Neural cell (in vitro differentiated cells): ENCODE data around the gene RAD51B. TPM values are rescaled to one million over a fixed set of nuclear protein-coding genes. Genes with fewer than 3 reads are reported as not detected.

Source experiments
- H2AFZ ChIP-seq: fragments of 200-600, 300-800 bp; sonication (generic), shearing (Covaris generic); 2 replicates; pipeline ENCODE4 v1.6.0; 2014; ENCODE audit warnings: low read depth, mild to moderate bottlenecking, antibody characterized with exemption, low read length, moderate library complexity
- H3F3A ChIP-seq: fragments of 200-600 bp; shearing (Covaris generic); 2 replicates; pipeline ENCODE4 v1.6.1; 2016; ENCODE audit warnings: mild to moderate bottlenecking, moderate library complexity, mixed read lengths, antibody characterized with exemption, low read length; ENCODE audit not compliant: insufficient read depth, poor library complexity, severe bottlenecking
- H3K27ac ChIP-seq: fragments of 200-600, 300-800 bp; sonication (generic), shearing (Covaris generic); 2 replicates; pipeline ENCODE4 v1.5.1; 2014; ENCODE audit warnings: mild to moderate bottlenecking, low read length, moderate library complexity
- H3K27me3 ChIP-seq: fragments of 300-800, 200-600 bp; sonication (generic), shearing (Covaris generic); 2 replicates; pipeline ENCODE4 v1.6.0; 2014; ENCODE audit warnings: mild to moderate bottlenecking, low read depth, low read length, moderate library complexity; ENCODE audit not compliant: insufficient read depth
- H3K36me3 ChIP-seq: fragments of 300-800, 200-600 bp; sonication (generic), shearing (Covaris generic); 2 replicates; pipeline ENCODE4 v1.5.1; 2014; ENCODE audit warnings: mild to moderate bottlenecking, antibody characterized with exemption, low read length, moderate library complexity; ENCODE audit not compliant: insufficient read depth
- H3K4me2 ChIP-seq: fragments of 300-800, 200-600 bp; sonication (generic), shearing (Covaris generic); 2 replicates; pipeline ENCODE4 v1.6.0; 2014; ENCODE audit warnings: mild to moderate bottlenecking, low read length
- H3K4me3 ChIP-seq: fragments of 300-800, 200-600 bp; sonication (generic), shearing (Covaris generic); 2 replicates; pipeline ENCODE4 v1.5.1; 2014; ENCODE audit warnings: mild to moderate bottlenecking, low read length, moderate library complexity
- H3K79me2 ChIP-seq: fragments of 200-600 bp; shearing (Covaris generic); replicated peaks from 2 replicates; pipeline ENCODE4 v1.6.0; 2014; ENCODE audit warnings: mild to moderate bottlenecking, low read length, moderate library complexity; ENCODE audit not compliant: insufficient read depth
- H3K9ac ChIP-seq: fragments of 300-800, 200-600 bp; sonication (generic), shearing (Covaris generic); 2 replicates; pipeline ENCODE4 v1.6.1; 2016; ENCODE audit warnings: mild to moderate bottlenecking, low read length, mixed read lengths
- H3K9me2 ChIP-seq: fragments of 200-600 bp; shearing (Covaris generic); 2 replicates; pipeline ENCODE4 v1.6.1; 2016; ENCODE audit warnings: mild to moderate bottlenecking, low read length, mixed read lengths; ENCODE audit not compliant: insufficient read depth
- H3K9me3 ChIP-seq: fragments of 200-600, 300-800 bp; sonication (generic), shearing (Covaris generic); 2 replicates; pipeline ENCODE4 v1.6.1; 2016; ENCODE audit warnings: mild to moderate bottlenecking, mixed run types, low read length, moderate library complexity, mixed read lengths
- H4K20me1 ChIP-seq: fragments of 200-600 bp; shearing (Covaris generic); 2 replicates; pipeline ENCODE4 v1.6.1; 2016; ENCODE audit warnings: mild to moderate bottlenecking, mixed run types; ENCODE audit not compliant: insufficient read depth
- EP300 ChIP-seq: fragments of 450-650 bp; conservative IDR thresholded peaks from 2 replicates; pipeline ENCODE4 v1.6.1; 2014; ENCODE audit warnings: antibody characterized with exemption, mild to moderate bottlenecking, moderate library complexity; ENCODE audit not compliant: poor library complexity, severe bottlenecking
- EZH2 ChIP-seq: fragments of 200-600, 300-800 bp; shearing (Covaris generic), sonication (generic); IDR thresholded peaks from 2 replicates; pipeline ENCODE4 v1.6.1; 2014; ENCODE audit warnings: antibody characterized with exemption, low read length, borderline replicate concordance, mild to moderate bottlenecking; ENCODE audit not compliant: insufficient read depth, poor library complexity, severe bottlenecking
- POLR2AphosphoS5 ChIP-seq: IDR thresholded peaks from 2 replicates; pipeline ENCODE4 v1.6.1; 2012
- RAD21 ChIP-seq: fragments of 450-650 bp; conservative IDR thresholded peaks from 2 replicates; pipeline ENCODE4 v1.6.1; 2014; ENCODE audit warnings: antibody characterized with exemption, mild to moderate bottlenecking, moderate library complexity
- SMC3 ChIP-seq: fragments of 450-650 bp; conservative IDR thresholded peaks from 2 replicates; pipeline ENCODE4 v1.6.1; 2014; ENCODE audit warnings: antibody characterized with exemption, mild to moderate bottlenecking, moderate library complexity; ENCODE audit not compliant: poor library complexity
- TAF1 ChIP-seq: IDR thresholded peaks from 2 replicates; pipeline ENCODE4 v1.6.1; 2012; ENCODE audit warnings: low read depth
- polyA plus RNA-seq: library from polyadenylated mRNA; depleted of rRNA; stranded (reverse); fragments of >200 nt; gene quantifications from 2 replicates; pipeline ENCODE4 v1.2.3, GENCODE V29; 2014
- TF ChIP-seq, protein P1 (sequence below): fragments of 450-650 bp; IDR thresholded peaks from 2 replicates; pipeline ENCODE4 v1.5.1; 2014; ENCODE audit warnings: antibody characterized with exemption, mild to moderate bottlenecking, moderate library complexity; ENCODE audit not compliant: poor library complexity, severe bottlenecking
- TF ChIP-seq, protein P2 (sequence below): IDR thresholded peaks from 2 replicates; pipeline ENCODE4 v1.6.1; 2012; ENCODE audit warnings: borderline replicate concordance

RAD51B gene
- polyA plus RNA-seq, 1 donor from 2014 or later = 3.1 TPM

DNA sequence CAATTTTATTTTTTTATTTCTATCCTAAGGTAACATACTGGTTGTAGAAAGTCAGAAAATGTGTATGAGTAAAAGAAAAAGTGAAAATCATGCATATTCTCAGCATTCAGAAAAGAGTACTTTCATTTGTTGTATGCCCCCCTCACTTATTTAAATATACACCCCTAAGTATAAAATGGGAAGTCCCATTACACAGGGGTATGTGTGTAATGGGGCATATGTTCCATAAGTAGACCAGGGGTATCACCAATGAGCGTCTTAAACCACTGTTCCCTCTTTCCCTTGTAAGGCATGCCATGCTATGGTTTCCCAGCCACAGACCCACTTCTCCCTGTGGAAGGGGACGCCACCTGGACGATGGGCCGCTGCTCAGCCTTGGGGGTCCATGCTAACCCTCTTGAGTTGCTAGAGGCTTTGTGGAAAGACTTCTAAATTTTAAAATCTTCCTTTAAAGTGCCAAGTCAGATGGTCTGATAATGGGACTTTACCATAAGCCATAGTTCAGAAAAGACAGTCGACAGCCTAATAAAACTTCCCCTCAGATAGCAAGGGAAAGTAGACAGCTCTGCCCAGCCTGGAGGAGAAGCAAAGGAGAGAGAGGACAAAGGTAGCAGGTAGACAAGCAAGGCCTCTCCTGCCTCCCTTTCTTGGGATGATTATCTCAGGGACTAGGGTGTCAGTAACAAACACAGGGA lies 855.1 kb downstream of the RAD51B start:
- Histone ChIP-seq H3K9me3 (no peaks in the 10 kb centered on the region), H4K20me1 (no peaks in the 10 kb centered on the region), H3K9me2 (no peaks in the 10 kb centered on the region), H3K9ac (no peak overlapping the region), H3K27ac (no peak overlapping the region), H3K27me3 (no peaks in the 10 kb centered on the region), H3K4me2 (no peak overlapping the region), H3F3A (no peaks in the 10 kb centered on the region), H3K79me2 (no peaks in the 10 kb centered on the region), H2AFZ (no peak overlapping the region), H3K4me3 (no peak overlapping the region), H3K36me3 (no peaks in the 10 kb centered on the region)
- TF ChIP-seq, protein P1, sequence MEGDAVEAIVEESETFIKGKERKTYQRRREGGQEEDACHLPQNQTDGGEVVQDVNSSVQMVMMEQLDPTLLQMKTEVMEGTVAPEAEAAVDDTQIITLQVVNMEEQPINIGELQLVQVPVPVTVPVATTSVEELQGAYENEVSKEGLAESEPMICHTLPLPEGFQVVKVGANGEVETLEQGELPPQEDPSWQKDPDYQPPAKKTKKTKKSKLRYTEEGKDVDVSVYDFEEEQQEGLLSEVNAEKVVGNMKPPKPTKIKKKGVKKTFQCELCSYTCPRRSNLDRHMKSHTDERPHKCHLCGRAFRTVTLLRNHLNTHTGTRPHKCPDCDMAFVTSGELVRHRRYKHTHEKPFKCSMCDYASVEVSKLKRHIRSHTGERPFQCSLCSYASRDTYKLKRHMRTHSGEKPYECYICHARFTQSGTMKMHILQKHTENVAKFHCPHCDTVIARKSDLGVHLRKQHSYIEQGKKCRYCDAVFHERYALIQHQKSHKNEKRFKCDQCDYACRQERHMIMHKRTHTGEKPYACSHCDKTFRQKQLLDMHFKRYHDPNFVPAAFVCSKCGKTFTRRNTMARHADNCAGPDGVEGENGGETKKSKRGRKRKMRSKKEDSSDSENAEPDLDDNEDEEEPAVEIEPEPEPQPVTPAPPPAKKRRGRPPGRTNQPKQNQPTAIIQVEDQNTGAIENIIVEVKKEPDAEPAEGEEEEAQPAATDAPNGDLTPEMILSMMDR = no peak
- no peak for TF ChIP-seq EZH2

DNA sequence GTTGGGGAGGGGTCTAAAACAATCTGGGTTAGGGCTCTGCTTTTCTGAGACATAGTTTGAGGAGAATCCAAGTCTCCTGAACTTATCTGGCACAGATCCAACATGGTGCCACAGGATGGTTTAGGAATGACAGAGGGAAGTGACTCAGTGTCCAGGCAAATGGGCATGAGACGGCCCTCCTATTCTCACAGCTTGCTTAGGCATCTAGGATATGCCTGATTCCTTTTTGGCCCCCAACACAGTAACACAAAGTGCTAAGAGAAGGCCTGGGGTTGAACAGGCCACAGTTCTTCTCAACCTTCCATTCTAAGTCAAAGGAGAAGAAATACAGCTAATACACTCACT lies 855.6 kb downstream of the RAD51B start:
- no peak overlapping the region for H3K27ac ChIP-seq
- no peak overlapping the region for H3K9ac ChIP-seq
- no peaks in the 10 kb centered on the region for H4K20me1 ChIP-seq
- H3K36me3 ChIP-seq = no peaks in the 10 kb centered on the region
- H3F3A ChIP-seq = no peaks in the 10 kb centered on the region
- no peak overlapping the region for H3K4me2 ChIP-seq
- no peak overlapping the region for H2AFZ ChIP-seq
- no peaks in the 10 kb centered on the region for H3K27me3 ChIP-seq
- no peak overlapping the region for H3K4me3 ChIP-seq
- H3K9me2 ChIP-seq = no peaks in the 10 kb centered on the region
- H3K9me3 ChIP-seq = no peaks in the 10 kb centered on the region
- no peak for TF ChIP-seq POLR2AphosphoS5
- TF ChIP-seq EZH2 = no peak
- no peak for TF ChIP-seq SMC3
- TF ChIP-seq RAD21 = no peak
- TF ChIP-seq, protein P2, sequence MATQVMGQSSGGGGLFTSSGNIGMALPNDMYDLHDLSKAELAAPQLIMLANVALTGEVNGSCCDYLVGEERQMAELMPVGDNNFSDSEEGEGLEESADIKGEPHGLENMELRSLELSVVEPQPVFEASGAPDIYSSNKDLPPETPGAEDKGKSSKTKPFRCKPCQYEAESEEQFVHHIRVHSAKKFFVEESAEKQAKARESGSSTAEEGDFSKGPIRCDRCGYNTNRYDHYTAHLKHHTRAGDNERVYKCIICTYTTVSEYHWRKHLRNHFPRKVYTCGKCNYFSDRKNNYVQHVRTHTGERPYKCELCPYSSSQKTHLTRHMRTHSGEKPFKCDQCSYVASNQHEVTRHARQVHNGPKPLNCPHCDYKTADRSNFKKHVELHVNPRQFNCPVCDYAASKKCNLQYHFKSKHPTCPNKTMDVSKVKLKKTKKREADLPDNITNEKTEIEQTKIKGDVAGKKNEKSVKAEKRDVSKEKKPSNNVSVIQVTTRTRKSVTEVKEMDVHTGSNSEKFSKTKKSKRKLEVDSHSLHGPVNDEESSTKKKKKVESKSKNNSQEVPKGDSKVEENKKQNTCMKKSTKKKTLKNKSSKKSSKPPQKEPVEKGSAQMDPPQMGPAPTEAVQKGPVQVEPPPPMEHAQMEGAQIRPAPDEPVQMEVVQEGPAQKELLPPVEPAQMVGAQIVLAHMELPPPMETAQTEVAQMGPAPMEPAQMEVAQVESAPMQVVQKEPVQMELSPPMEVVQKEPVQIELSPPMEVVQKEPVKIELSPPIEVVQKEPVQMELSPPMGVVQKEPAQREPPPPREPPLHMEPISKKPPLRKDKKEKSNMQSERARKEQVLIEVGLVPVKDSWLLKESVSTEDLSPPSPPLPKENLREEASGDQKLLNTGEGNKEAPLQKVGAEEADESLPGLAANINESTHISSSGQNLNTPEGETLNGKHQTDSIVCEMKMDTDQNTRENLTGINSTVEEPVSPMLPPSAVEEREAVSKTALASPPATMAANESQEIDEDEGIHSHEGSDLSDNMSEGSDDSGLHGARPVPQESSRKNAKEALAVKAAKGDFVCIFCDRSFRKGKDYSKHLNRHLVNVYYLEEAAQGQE = no peak
- no peaks in the 10 kb centered on the region for H3K79me2 ChIP-seq

DNA sequence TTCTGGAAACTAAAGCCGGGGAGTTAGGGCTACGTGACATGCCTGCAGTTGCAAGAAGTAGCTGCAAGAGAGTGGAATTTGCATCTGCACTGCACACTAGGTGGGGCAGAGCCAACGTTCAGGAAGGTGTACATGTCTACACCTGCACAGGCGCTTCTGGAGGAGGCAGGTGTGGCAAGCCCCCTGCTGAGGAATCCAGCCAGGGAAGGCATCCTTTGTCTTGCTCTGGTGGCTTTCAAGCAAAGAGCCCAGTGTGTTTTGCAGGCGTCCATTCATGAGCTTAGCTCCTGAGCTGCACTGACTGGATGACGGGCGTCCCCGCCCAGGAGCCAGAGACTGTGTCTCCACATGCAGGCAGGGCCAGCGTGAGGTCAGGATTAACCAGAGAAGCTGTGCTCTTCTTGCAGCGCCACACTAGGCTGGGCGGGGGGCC lies 856.9 kb downstream of the RAD51B start:
- Histone ChIP-seq H3K9ac (no peak overlapping the region), H3K27ac (no peak overlapping the region), H3K9me3 (no peaks in the 10 kb centered on the region), H4K20me1 (no peaks in the 10 kb centered on the region), H3K4me2 (no peak overlapping the region), H3K36me3 (no peaks in the 10 kb centered on the region), H2AFZ (no peak overlapping the region), H3K9me2 (no peaks in the 10 kb centered on the region), H3K27me3 (no peaks in the 10 kb centered on the region), H3K4me3 (no peak overlapping the region), H3K79me2 (no peaks in the 10 kb centered on the region), H3F3A (no peaks in the 10 kb centered on the region)
- TF ChIP-seq EP300 (no peak), EZH2 (no peak), TAF1 (no peak)
- TF ChIP-seq, protein P1 = no peak
- TF ChIP-seq, protein P2 = no peak
